ENCODE measurements around the gene HORMAD1. TPM values are rescaled to one million over a fixed set of nuclear protein-coding genes. Genes with fewer than 3 reads are reported as not detected.
"Not testable (repeated sequence)": the region's sequence is repeated elsewhere in the genome, so short reads cannot be mapped to it uniquely, and the experiment has no call there.

The HORMAD1 gene, protein sequence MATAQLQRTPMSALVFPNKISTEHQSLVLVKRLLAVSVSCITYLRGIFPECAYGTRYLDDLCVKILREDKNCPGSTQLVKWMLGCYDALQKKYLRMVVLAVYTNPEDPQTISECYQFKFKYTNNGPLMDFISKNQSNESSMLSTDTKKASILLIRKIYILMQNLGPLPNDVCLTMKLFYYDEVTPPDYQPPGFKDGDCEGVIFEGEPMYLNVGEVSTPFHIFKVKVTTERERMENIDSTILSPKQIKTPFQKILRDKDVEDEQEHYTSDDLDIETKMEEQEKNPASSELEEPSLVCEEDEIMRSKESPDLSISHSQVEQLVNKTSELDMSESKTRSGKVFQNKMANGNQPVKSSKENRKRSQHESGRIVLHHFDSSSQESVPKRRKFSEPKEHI
- total RNA-seq, result 10 to 100 TPM in 1 of 2 donors, not detected in 1; 16.5 TPM

GRCh38 chr1:150720703-150721102 is at the start of gene HORMAD1:
Gene HORMAD1 (minus strand): TSS chr1:150720895. CDS start chr1:150719505, 1,390 bp downstream.
- H3K4me1 ChIP-seq (replicated peaks), result no peaks in the 10 kb centered on the region
- intact Hi-C loops (cut with DNase I), result no loop called here
- no peak within 1 kb of the TSS for H3K27ac ChIP-seq
- H3K36me3 ChIP-seq, result no peaks in the 10 kb centered on the region
- no peaks in the 10 kb centered on the region for H3K27me3 ChIP-seq (replicated peaks; ENCODE audit: insufficient read depth)
- H3K4me3 ChIP-seq, result no peak within 1 kb of the TSS
- 95% methylated on average over 24 of the region's 24 CpGs for WGBS
- no peak for DNase-seq (ENCODE audit: low spot score)
- H3K9me3 ChIP-seq, result no peaks in the 10 kb centered on the region
- no peak for TF ChIP-seq POLR2AphosphoS5 (IDR thresholded peaks at IDR 0.05)
- no peak for TF ChIP-seq POLR2A (IDR thresholded peaks at IDR 0.05)
- TF ChIP-seq, protein P1, sequence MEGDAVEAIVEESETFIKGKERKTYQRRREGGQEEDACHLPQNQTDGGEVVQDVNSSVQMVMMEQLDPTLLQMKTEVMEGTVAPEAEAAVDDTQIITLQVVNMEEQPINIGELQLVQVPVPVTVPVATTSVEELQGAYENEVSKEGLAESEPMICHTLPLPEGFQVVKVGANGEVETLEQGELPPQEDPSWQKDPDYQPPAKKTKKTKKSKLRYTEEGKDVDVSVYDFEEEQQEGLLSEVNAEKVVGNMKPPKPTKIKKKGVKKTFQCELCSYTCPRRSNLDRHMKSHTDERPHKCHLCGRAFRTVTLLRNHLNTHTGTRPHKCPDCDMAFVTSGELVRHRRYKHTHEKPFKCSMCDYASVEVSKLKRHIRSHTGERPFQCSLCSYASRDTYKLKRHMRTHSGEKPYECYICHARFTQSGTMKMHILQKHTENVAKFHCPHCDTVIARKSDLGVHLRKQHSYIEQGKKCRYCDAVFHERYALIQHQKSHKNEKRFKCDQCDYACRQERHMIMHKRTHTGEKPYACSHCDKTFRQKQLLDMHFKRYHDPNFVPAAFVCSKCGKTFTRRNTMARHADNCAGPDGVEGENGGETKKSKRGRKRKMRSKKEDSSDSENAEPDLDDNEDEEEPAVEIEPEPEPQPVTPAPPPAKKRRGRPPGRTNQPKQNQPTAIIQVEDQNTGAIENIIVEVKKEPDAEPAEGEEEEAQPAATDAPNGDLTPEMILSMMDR (IDR thresholded peaks at IDR 0.05), result no peak

DNA sequence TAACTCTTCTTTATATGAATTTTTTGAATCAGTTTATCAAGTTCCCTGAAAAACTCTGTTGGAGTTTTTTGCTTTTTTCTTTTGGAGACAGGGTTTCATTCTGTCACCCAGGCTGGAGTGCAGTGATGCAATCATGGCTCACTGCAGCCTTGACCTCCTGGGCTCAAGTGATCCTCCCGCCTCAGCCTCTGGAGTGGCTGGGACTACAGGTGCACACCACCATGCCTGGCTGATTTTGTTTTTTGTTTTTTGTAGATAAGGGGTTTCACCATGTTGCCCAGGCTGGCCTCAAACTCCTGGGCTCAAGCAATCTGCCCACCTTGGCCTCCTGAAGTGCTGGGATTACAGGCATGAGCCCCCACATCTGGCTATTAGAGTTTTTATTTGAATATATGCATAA is 47.0 kb upstream of the HORMAD1 start:
- intact Hi-C loops (cut with DNase I); H3K4me3 ChIP-seq; DNase-seq (ENCODE audit: low spot score): not testable (repeated sequence)

GRCh38 chr1:150765977-150766301 is 45.2 kb upstream of the HORMAD1 start:
- H3K4me3 ChIP-seq; intact Hi-C loops (cut with DNase I); H3K36me3 ChIP-seq; H3K27me3 ChIP-seq (replicated peaks; ENCODE audit: insufficient read depth); H3K9me3 ChIP-seq; DNase-seq (ENCODE audit: low spot score); H3K4me1 ChIP-seq (replicated peaks): not testable (repeated sequence)
- H3K27ac ChIP-seq, result peak overlapping the region in 1 of 2 donors; percentile 16
- WGBS, result 88% methylated on average over 1 of the region's 1 CpG

More for the DNA sequence above, 47.0 kb upstream of the HORMAD1 start:
- 100% methylated on average over 1 of the region's 1 CpG for WGBS
- H3K4me1 ChIP-seq (replicated peaks); H3K9me3 ChIP-seq; H3K27me3 ChIP-seq (replicated peaks; ENCODE audit: insufficient read depth); H3K27ac ChIP-seq; H3K36me3 ChIP-seq: not testable (repeated sequence)

- intact Hi-C loops (cut with DNase I), result no loop called here
- Histone ChIP-seq H3K9me3 (no peaks in the 10 kb centered on the region), H3K36me3 (no peaks in the 10 kb centered on the region), H3K4me3 (peak within 1 kb of the TSS; percentile 6 to 18), H3K4me1 (replicated peaks) (no peaks in the 10 kb centered on the region), H3K27ac (peak within 1 kb of the TSS; percentile 16 to 57), H3K27me3 (replicated peaks; ENCODE audit: insufficient read depth) (no peaks in the 10 kb centered on the region)
- WGBS, result 3% methylated on average over 4 of the region's 4 CpGs
- DNase-seq (ENCODE audit: low spot score), result no peak
- TF ChIP-seq, protein P1 (IDR thresholded peaks at IDR 0.05), result no peak
- TF ChIP-seq POLR2A (IDR thresholded peaks at IDR 0.05), result no peak
- no peak for TF ChIP-seq POLR2AphosphoS5 (IDR thresholded peaks at IDR 0.05)
Measured at GRCh38 chr1:150765296-150765976, 44.7 kb upstream of the HORMAD1 start, which contains the start of gene CTSS. Gene CTSS (minus strand): TSS chr1:150765778. CDS start chr1:150764763, 1,015 bp downstream.

GRCh38 chr1:150764617-150765101 is 44.0 kb upstream of the HORMAD1 start:
- H3K4me1 ChIP-seq (replicated peaks), result no peaks in the 10 kb centered on the region
- H3K4me3 ChIP-seq, result peak overlapping the region; percentile 6 to 18
- H3K27me3 ChIP-seq (replicated peaks; ENCODE audit: insufficient read depth), result no peaks in the 10 kb centered on the region
- H3K9me3 ChIP-seq, result no peaks in the 10 kb centered on the region
- no peaks in the 10 kb centered on the region for H3K36me3 ChIP-seq
- WGBS, result 21% methylated on average over 2 of the region's 2 CpGs
- no peak overlapping the region for H3K27ac ChIP-seq
- intact Hi-C loops (cut with DNase I), result no loop called here
- DNase-seq (ENCODE audit: low spot score), result no peak
- TF ChIP-seq POLR2AphosphoS5 (IDR thresholded peaks at IDR 0.05), result no peak
- TF ChIP-seq POLR2A (IDR thresholded peaks at IDR 0.05), result no peak
- TF ChIP-seq, protein P1 (IDR thresholded peaks at IDR 0.05), result no peak
